Left ventricle myocardium inferior (tissue), 1 donor: ENCODE data around the gene GCGR. TPM values are rescaled to one million over a fixed set of nuclear protein-coding genes. Genes with fewer than 3 reads are reported as not detected.

Source experiments
- DNase-seq: peaks from one replicate; pipeline ENCODE4 v3.0.0-alpha.2; 2020
- H3K27ac ChIP-seq: fragments of 200-600 bp; replicated peaks from 2 replicates; pipeline ENCODE4 v1.8.0; 2021
- H3K27me3 ChIP-seq: fragments of 200-600 bp; 2 replicates; pipeline ENCODE4 v1.8.0; 2021; ENCODE audit warnings: low read depth
- H3K36me3 ChIP-seq: fragments of 200-600 bp; 2 replicates; pipeline ENCODE4 v1.8.0; 2021
- H3K4me1 ChIP-seq: fragments of 200-600 bp; 2 replicates; pipeline ENCODE4 v1.8.0; 2021
- H3K4me3 ChIP-seq: fragments of 200-600 bp; 2 replicates; pipeline ENCODE4 v1.8.0; 2021; ENCODE audit warnings: mild to moderate bottlenecking, moderate library complexity
- H3K9me3 ChIP-seq: fragments of 200-600 bp; replicated peaks from 2 replicates; pipeline ENCODE4 v1.8.0; 2021
- intact Hi-C: fragments of 100-400 bp; cut with micrococcal nuclease; formaldehyde crosslinking; loops from one replicate; pipeline ENCODE4 v1.11.0; 2022
- long read RNA-seq: library from polyadenylated mRNA; unstranded; transcript quantifications from one replicate; pipeline ENCODE4 v2.0.0, GENCODE V29; 2021
- total RNA-seq: library from RNA; stranded (reverse); fragmentation: NEBNext Ultra II Directional; extraction: Animal tissue kit (Norgen Biotek cat#: 25700); gene quantifications from one replicate; pipeline ENCODE4 v1.2.1, GENCODE V29; 2021
- TF ChIP-seq, protein P1 (sequence below): fragments of 200-600 bp; IDR thresholded peaks from 2 replicates; pipeline ENCODE4 v1.8.0; 2021; ENCODE audit warnings: antibody characterized with exemption, mild to moderate bottlenecking, borderline replicate concordance
- donor health status: DM: no; HTN: yes; CAD: no; lungs with severe emphysema.

The GCGR gene
- not detected for total RNA-seq
- long read RNA-seq = 0 reads

DNA sequence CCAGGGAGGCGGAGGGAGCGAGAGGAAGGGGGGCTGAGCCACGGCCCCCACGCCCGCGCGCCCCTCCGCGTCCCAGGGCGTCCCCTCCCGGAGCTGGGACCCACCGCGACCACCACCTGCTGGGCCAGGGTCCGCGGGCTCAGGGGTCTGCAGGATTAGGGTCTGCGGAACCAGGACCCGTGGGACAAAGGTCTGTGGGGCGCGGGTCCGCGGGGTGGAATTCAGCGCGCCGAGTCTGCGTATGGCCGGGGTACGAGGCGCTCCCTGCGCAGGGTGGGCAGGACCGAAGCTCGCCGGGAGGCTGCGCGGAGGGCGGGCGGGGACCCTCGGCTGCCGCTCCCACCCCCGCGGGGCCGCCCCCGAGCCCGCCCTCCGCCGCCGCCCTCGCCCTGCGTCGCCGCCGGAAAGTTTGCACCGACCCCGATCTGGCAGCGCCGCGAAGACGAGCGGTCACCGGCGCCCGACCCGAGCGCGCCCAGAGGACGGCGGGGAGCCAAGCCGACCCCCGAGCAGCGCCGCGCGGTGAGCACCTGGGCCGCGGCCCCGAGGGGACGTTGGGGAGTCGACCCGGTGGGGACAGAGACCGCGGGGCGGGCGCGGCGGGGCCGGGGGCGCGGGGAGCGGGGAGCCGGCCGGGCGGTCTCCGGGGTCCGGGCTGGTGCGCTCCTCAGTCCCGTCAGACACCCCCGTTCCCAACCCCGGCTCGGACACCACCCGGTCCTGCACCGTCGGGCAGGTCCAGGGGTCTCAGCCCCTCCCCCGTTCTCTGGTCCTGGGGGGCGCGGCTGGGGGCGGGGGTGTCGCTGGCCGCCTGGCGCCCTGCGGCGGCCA is at the start of gene GCGR:
Gene GCGR, plus strand, starts transcription at position 423 of the 831 bp plus-strand sequence. CDS start 4,869 bp downstream, outside the sequence.
- TF ChIP-seq, protein P1, sequence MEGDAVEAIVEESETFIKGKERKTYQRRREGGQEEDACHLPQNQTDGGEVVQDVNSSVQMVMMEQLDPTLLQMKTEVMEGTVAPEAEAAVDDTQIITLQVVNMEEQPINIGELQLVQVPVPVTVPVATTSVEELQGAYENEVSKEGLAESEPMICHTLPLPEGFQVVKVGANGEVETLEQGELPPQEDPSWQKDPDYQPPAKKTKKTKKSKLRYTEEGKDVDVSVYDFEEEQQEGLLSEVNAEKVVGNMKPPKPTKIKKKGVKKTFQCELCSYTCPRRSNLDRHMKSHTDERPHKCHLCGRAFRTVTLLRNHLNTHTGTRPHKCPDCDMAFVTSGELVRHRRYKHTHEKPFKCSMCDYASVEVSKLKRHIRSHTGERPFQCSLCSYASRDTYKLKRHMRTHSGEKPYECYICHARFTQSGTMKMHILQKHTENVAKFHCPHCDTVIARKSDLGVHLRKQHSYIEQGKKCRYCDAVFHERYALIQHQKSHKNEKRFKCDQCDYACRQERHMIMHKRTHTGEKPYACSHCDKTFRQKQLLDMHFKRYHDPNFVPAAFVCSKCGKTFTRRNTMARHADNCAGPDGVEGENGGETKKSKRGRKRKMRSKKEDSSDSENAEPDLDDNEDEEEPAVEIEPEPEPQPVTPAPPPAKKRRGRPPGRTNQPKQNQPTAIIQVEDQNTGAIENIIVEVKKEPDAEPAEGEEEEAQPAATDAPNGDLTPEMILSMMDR = no peak
- Histone ChIP-seq H3K4me1 (peaks cover 17% of the 10 kb centered on the region), H3K4me3 (peak within 1 kb of the TSS; percentile 38), H3K9me3 (no peaks in the 10 kb centered on the region), H3K27me3 (peaks cover 98% of the 10 kb centered on the region), H3K27ac (no peak within 1 kb of the TSS), H3K36me3 (no peaks in the 10 kb centered on the region)
- intact Hi-C loops = no loop called here
- no peak for DNase-seq

- H3K36me3 ChIP-seq = no peaks in the 10 kb centered on the region
- TF ChIP-seq, protein P1 = no peak
- no peaks in the 10 kb centered on the region for H3K9me3 ChIP-seq
- no peak overlapping the region for H3K4me3 ChIP-seq
- H3K27me3 ChIP-seq = peaks cover 20% of the 10 kb centered on the region
- intact Hi-C loops = no loop called here
- no peak for DNase-seq
- no peak overlapping the region for H3K27ac ChIP-seq
- H3K4me1 ChIP-seq = no peaks in the 10 kb centered on the region
These were observed 11.0 kb upstream of the GCGR start for GRCh38 chr17:81792675-81793615.

- intact Hi-C loops = no loop called here
- no peak overlapping the region for H3K27ac ChIP-seq
- TF ChIP-seq, protein P1 = no peak
- H3K9me3 ChIP-seq = no peaks in the 10 kb centered on the region
- no peaks in the 10 kb centered on the region for H3K4me1 ChIP-seq
- no peaks in the 10 kb centered on the region for H3K36me3 ChIP-seq
- H3K27me3 ChIP-seq = peaks cover 20% of the 10 kb centered on the region
- no peak overlapping the region for H3K4me3 ChIP-seq
- DNase-seq = no peak
These were observed 9.9 kb upstream of the GCGR start for GRCh38 chr17:81794074-81794476.

GRCh38 chr17:81794509-81794908 is 9.4 kb upstream of the GCGR start:
- peaks cover 24% of the 10 kb centered on the region for H3K27me3 ChIP-seq
- no peak for DNase-seq
- TF ChIP-seq, protein P1 = no peak

GRCh38 chr17:81801327-81801726 is 2.6 kb upstream of the GCGR start:
- no peaks in the 10 kb centered on the region for H3K9me3 ChIP-seq
- no peak overlapping the region for H3K4me3 ChIP-seq
- intact Hi-C loops = no loop called here
- peaks cover 72% of the 10 kb centered on the region for H3K27me3 ChIP-seq
- DNase-seq = no peak
- H3K36me3 ChIP-seq = no peaks in the 10 kb centered on the region
- peaks cover 17% of the 10 kb centered on the region for H3K4me1 ChIP-seq
- H3K27ac ChIP-seq = no peak overlapping the region
- TF ChIP-seq, protein P1 = no peak

More at GRCh38 chr17:81794509-81794908, 9.4 kb upstream of the GCGR start:
- intact Hi-C loops = no loop called here
- Histone ChIP-seq H3K27ac (no peak overlapping the region), H3K4me1 (no peaks in the 10 kb centered on the region), H3K36me3 (no peaks in the 10 kb centered on the region), H3K4me3 (no peak overlapping the region), H3K9me3 (no peaks in the 10 kb centered on the region)
